ENCODE results near the gene FAM200B.

DNA sequence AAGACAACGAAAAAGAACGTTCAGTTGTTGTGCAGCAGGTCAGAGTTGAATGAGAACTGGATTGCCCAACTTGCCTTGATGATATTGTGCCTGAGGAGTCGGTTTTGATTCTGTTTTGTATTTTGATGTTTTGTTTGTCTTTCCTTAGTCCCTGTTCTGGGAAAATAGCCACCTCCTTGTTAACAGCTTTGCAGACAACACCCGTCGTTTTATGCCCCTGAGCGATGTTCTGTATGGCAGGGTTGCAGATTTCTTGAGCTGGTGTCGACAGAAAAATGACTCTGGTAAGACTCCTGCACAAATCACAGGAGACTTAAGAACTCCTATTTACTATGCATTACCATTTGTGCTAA, 25.7 kb downstream of the FAM200B start:
- TF ChIP-seq, protein P1, sequence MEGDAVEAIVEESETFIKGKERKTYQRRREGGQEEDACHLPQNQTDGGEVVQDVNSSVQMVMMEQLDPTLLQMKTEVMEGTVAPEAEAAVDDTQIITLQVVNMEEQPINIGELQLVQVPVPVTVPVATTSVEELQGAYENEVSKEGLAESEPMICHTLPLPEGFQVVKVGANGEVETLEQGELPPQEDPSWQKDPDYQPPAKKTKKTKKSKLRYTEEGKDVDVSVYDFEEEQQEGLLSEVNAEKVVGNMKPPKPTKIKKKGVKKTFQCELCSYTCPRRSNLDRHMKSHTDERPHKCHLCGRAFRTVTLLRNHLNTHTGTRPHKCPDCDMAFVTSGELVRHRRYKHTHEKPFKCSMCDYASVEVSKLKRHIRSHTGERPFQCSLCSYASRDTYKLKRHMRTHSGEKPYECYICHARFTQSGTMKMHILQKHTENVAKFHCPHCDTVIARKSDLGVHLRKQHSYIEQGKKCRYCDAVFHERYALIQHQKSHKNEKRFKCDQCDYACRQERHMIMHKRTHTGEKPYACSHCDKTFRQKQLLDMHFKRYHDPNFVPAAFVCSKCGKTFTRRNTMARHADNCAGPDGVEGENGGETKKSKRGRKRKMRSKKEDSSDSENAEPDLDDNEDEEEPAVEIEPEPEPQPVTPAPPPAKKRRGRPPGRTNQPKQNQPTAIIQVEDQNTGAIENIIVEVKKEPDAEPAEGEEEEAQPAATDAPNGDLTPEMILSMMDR (optimal IDR thresholded peaks at IDR 0.05 in 1 of 3, IDR thresholded peaks at IDR 0.05 in 1 of 3, conservative IDR thresholded peaks at IDR 0.05 in 1 of 3; ENCODE audit: extremely low read depth in 1 of 3, insufficient read depth in 2 of 3, low read length in 3 of 3) = no peak
- TF ChIP-seq EZH2 (IDR thresholded peaks at IDR 0.05; ENCODE audit: low read length) = no peak

Data from keratinocyte (primary cell).